ENCODE measurements around the gene LIN52. TPM values are rescaled to one million over a fixed set of nuclear protein-coding genes. Genes with fewer than 3 reads are reported as not detected.
A peak's percentile ranks its signal among the peaks of the same experiment; 100 is the strongest.
"Not testable (repeated sequence)": the region's sequence is repeated elsewhere in the genome, so short reads cannot be mapped to it uniquely, and the experiment has no call there.

Gene LIN52
- total RNA-seq, 4 donors from 2014 or later: 5.6 to 11.3 (median 10.8) TPM

- DNase-seq (ENCODE audit: low spot score) (no peak), ATAC-seq (ENCODE audit: low FRiP score) (no peak)
- TF ChIP-seq CTCF (IDR thresholded peaks at IDR 0.05): no peak
Measured at GRCh38 chr14:74089251-74090020, 4.7 kb downstream of the LIN52 start.

GRCh38 chr14:74105381-74105780, 20.6 kb downstream of the LIN52 start:
- no peak for DNase-seq (ENCODE audit: low spot score)
- TF ChIP-seq CTCF (IDR thresholded peaks at IDR 0.05): no peak
- no peak for ATAC-seq (ENCODE audit: low FRiP score)

- DNase-seq (ENCODE audit: low spot score): no peak
- no peak for TF ChIP-seq CTCF (IDR thresholded peaks at IDR 0.05)
- no peak for ATAC-seq (ENCODE audit: low FRiP score)
Measured at GRCh38 chr14:74109369-74109768, 24.6 kb downstream of the LIN52 start.

GRCh38 chr14:74111395-74112216, 26.9 kb downstream of the LIN52 start:
- ATAC-seq (ENCODE audit: low FRiP score): peak; percentile 70
- DNase-seq (ENCODE audit: low spot score): not testable (repeated sequence)

- not testable (repeated sequence) for ATAC-seq (ENCODE audit: low FRiP score); DNase-seq (ENCODE audit: low spot score)
Measured at GRCh38 chr14:74125487-74125886, 40.7 kb downstream of the LIN52 start.

- DNase-seq (ENCODE audit: low spot score) (no peak), ATAC-seq (ENCODE audit: low FRiP score) (no peak)
- TF ChIP-seq CTCF (IDR thresholded peaks at IDR 0.05): no peak
Measured at GRCh38 chr14:74126315-74127013, 41.7 kb downstream of the LIN52 start.

- no peak for DNase-seq (ENCODE audit: low spot score)
- no peak for ATAC-seq (ENCODE audit: low FRiP score)
- no peak for TF ChIP-seq CTCF (IDR thresholded peaks at IDR 0.05)
Measured at GRCh38 chr14:74127634-74128033, 42.9 kb downstream of the LIN52 start.

Data from omental fat pad (tissue), 4 donors.